Measurements from ENCODE around the gene EPB41L4B. TPM values are rescaled to one million over a fixed set of nuclear protein-coding genes. Genes with fewer than 3 reads are reported as not detected.

The EPB41L4B gene
- total and polyA plus RNA-seq, 2 of the 4 experiments (the other 2 are of a cell fraction): 0.36 to 0.54 TPM

GRCh38 chr9:109323771-109324170 lies 2.9 kb upstream of the EPB41L4B start:
- Histone ChIP-seq H3K27me3 (ENCODE audit: control insufficient read depth, insufficient read depth, low read length) (peaks cover 26% of the 10 kb centered on the region), H3K4ac (ENCODE audit: low read depth, low read length) (no peak overlapping the region), H2BK20ac (ENCODE audit: low read depth, low read length) (no peak overlapping the region), H3K18ac (ENCODE audit: low read depth, low read length) (no peak overlapping the region), H3K9me1 (ENCODE audit: insufficient read depth, low read length) (no peaks in the 10 kb centered on the region), H4K5ac (ENCODE audit: low read depth, low read length) (no peak overlapping the region), H2AK5ac (ENCODE audit: low read depth, low read length) (no peak overlapping the region), H2AFZ (replicated peaks; ENCODE audit: low read length, poor library complexity) (no peak overlapping the region), H3K9me3 (ENCODE audit: control insufficient read depth, insufficient read depth, low read length) (no peaks in the 10 kb centered on the region), H2BK5ac (ENCODE audit: low read depth, low read length, poor library complexity, severe bottlenecking) (no peak overlapping the region), H4K91ac (ENCODE audit: insufficient read depth, low read depth, low read length) (no peak overlapping the region), H3K4me2 (ENCODE audit: low read depth, low read length) (no peak overlapping the region), H3K79me1 (ENCODE audit: low read depth in 1 of 2, low read length in 2 of 2) (no peaks in the 10 kb centered on the region), H2BK15ac (ENCODE audit: low read depth, low read length) (no peak overlapping the region), H3K14ac (replicated peaks; ENCODE audit: low read depth, low read length) (no peak overlapping the region), H2AK9ac (replicated peaks; ENCODE audit: low read depth, low read length, poor library complexity) (no peak overlapping the region), H3K4me1 (ENCODE audit: control insufficient read depth, insufficient read depth, low read length) (peaks cover 5% of the 10 kb centered on the region), H4K20me1 (ENCODE audit: insufficient read depth, low read length) (no peaks in the 10 kb centered on the region), H3K27ac (ENCODE audit: insufficient read depth, low read length) (no peak overlapping the region), H3K36me3 (ENCODE audit: control insufficient read depth, insufficient read depth, low read length) (no peaks in the 10 kb centered on the region), H3K4me3 (ENCODE audit: insufficient read depth, low read depth, low read length) (no peak overlapping the region), H2BK120ac (ENCODE audit: low read depth, low read length) (no peak overlapping the region), H4K8ac (ENCODE audit: low read depth in 2 of 2, low read length in 2 of 2) (no peak overlapping the region), H3K9ac (ENCODE audit: low read depth, low read length) (no peak overlapping the region), H3K56ac (ENCODE audit: extremely low read depth, insufficient read depth, low read length) (no peak overlapping the region), H3K23ac (ENCODE audit: low read depth, low read length) (no peak overlapping the region)
- ChIA-PET POLR2A (ENCODE audit: unreplicated experiment) (no interaction called here), CTCF (no interaction called here)
- dilution Hi-C loops (cut with HindIII; ENCODE audit: low sequenced_read_pairs, unreplicated experiment): no loop called here
- intact Hi-C loops (cut with micrococcal nuclease): loop anchor here (5.0 to 10.0 kb wide), 3 partner anchors 209 to 391 kb away; partner anchors contain the start of genes ABITRAM, CTNNAL1, ELP1 and TMEM245
- BruUV-seq (replicated peaks): no TSS peak
- WGBS, 2 experiments (ENCODE audit: extremely low coverage in 2 of 2, insufficient read length in 1 of 2): no CpG with 5 or more reads among the region's 3 CpGs
- TF ChIP-seq USF2 (IDR thresholded peaks at IDR 0.05; ENCODE audit: low read depth, low read length) (no peak), MAFK (IDR thresholded peaks at IDR 0.05; ENCODE audit: low read depth, low read length) (no peak), MAZ (IDR thresholded peaks at IDR 0.05; ENCODE audit: borderline replicate concordance, low read depth, low read length) (no peak), RCOR1 (IDR thresholded peaks at IDR 0.05; ENCODE audit: insufficient replicate concordance, low read length) (no peak), CHD1 (IDR thresholded peaks at IDR 0.05; ENCODE audit: low read depth, low read length) (no peak), CEBPB (IDR thresholded peaks at IDR 0.05; ENCODE audit: low read depth, low read length) (no peak), RAD21 (IDR thresholded peaks at IDR 0.05; ENCODE audit: low read length) (no peak)
- ATAC-seq (ENCODE audit: low read depth) (no peak), DNase-seq (no peak)
- in situ Hi-C loops (cut with MboI; ENCODE audit: low sequenced_read_pairs): loop anchor here (10.0 to 25.0 kb wide), 3 partner anchors 136 to 429 kb away; no protein-coding TSS in a partner anchor

Data from IMR-90 (cell line).